Cerebellar nuclear complex (tissue), 1 donor: ENCODE measurements around the gene LPIN1.
"Not testable (repeated sequence)": the region's sequence is repeated elsewhere in the genome, so short reads cannot be mapped to it uniquely, and the experiment has no call there.

Source experiments
- DNase-seq, 2 experiments: peaks; one replicate each; lab custom pipeline; 2025; lab: John Stamatoyannopoulos, UW

Gene LPIN1

DNA sequence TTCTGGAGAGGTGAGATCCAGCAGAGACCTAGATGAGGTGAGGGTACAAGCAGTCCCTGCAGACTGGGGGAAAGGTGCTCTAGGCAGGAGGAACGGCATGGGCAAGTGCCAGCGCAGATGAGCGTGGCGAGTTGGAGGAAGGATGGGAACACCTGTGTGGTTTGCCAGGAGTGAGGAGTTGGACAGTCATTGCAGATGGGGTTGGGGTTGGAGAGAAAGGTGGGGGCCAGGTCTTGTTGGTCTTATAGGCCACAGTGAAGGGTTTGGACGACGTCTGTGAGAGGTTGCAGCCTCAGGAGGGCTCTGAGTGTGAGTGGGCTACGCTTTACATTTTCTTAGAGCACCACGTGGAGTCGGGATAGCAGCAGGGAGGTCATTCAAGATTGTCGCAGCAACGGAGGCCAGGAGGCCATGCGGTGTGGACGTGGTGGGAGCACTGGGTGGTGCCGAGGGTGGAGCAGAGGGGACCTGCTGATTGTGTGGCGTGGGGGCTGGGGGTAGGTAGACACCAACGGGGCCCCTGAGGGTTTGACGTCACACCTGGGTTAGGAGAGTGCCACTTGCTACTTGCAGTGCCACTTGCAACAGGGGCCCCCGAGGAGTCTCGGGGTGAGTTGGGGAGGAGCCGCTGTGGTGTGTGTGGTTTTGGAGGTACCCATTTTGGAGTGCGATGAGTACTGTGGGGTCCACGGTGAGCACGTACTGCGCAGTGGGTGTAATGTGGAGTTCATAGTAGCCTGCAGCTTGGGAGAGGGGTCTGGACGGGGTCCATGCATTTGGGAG, 66.2 kb downstream of the LPIN1 start:
- no peak for DNase-seq

DNA sequence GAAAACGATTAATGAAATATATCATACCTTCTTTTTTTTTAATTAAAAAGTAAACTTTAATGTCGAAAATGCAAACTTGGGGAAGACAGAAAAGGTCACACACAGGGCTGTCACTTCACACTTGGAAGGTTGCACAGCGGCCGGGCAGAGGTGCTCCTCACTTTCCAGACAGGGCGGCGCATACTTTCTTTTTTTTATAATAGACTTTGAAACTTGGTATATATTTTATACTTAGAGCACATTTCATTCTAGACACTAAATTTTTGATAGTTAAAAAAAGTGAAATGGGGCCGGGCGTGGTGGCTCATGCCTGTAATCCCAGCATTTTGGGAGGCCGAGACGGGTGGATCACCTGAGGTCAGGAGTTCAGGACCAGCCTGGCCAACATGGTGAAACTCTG, 66.9 kb downstream of the LPIN1 start:
- not testable (repeated sequence) for DNase-seq

DNA sequence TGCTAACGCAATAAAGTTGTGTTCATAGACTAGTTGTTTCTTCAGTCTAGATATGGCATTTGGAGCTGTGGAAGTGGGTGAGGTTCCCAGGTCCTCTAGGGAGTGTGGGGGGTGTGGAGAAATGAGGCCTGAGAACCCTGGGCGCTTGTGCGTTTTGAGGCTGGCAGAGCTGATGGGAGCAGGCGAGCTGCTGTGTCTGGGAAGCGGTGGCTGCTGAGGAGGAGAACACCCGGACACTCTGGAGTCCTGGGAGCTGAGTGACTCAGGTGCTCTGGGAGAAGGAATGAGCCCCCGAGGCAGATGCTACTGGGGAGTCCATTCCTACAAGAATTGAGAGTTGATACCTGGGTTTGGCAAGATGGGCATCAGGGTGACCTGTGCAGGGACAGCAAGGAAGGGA, 67.5 kb downstream of the LPIN1 start:
- no peak for DNase-seq

- DNase-seq, result no peak
Observed at GRCh38 chr2:11814979-11815510, 68.6 kb downstream of the LPIN1 start.

GRCh38 chr2:11816935-11817334, 70.5 kb downstream of the LPIN1 start:
- DNase-seq, result not testable (repeated sequence)

- no peak for DNase-seq
Observed at GRCh38 chr2:11819235-11819729, 72.8 kb downstream of the LPIN1 start.

- no peak for DNase-seq
Observed at GRCh38 chr2:11820650-11821049, 74.2 kb downstream of the LPIN1 start.

DNA sequence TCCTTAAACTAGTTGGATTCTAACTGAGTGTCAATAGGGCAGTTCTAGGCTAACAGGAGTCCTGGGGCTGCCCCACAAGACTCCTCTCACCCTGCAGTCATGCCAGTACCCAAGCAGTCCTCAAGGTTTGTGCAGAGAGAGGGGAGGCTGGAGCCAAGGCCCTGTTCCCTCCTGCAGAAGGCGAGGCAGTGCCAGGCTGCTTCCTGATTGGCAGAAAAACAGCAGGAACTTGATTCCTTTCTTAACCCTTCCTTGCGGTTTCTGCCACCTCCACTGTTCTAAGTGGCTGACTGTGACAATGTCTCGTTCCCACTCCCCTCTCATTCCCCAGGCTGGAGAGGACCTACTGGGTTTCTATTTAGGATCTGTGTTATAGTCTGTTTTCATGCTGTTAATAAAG, 75.3 kb downstream of the LPIN1 start:
- DNase-seq, result no peak

GRCh38 chr2:11822359-11822745, 75.9 kb downstream of the LPIN1 start:
- DNase-seq, result not testable (repeated sequence)

DNA sequence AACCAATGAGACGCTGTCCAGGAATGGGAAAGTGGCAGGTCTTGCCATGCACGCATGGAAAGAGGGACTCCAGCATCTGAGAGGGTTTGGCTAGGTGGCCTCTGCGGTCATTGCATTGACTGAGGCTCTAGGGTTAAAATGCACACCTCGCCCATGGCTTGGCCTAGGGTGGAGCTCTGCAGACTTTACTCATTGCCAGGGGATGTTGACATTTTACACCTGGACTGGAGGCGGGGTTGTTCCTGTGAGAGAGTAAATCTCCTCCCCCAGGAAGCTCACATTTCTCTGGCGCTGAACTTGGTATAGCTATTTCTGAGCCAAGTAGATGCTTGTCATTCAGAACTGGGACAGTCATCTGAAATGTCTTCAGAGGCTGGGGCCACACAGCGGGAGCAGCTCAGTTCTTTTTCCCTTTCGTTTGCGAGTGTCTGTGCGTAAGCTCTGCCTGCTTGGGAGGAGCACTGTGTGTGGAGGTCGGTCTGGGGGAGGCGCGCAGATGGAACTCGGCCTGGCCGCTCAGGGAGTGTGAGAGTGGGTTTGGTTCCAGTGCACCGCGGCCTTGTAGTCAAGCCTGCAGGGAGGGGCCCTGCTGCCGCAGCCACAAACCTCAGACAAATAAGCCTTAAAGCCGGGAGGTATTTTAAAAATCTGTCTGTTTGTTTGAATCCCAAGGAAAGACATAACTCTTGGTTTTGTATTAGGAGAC, 76.5 kb downstream of the LPIN1 start:
- DNase-seq, result no peak

GRCh38 chr2:11824901-11825828, 78.7 kb downstream of the LPIN1 start:
- no peak for DNase-seq

DNA sequence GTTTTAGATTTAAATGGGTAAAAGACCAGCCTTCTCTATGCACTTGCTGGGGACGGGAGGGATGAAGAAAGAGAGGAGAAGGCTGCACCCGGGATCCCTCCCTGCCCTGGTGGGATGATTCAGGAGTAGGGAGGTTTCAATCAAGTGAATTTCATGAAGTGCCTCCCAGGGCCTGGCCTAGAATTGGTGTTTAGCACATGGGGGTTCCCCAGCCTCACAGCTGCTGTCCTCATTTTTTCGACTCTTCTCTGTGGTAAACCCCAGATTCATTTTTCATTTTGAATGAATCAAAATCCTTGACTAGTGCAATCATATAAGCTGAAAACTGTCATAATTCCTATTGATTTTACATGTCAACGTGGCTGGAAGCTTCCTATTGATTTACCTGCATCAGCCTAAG, 81.1 kb downstream of the LPIN1 start:
- no peak for DNase-seq

DNA sequence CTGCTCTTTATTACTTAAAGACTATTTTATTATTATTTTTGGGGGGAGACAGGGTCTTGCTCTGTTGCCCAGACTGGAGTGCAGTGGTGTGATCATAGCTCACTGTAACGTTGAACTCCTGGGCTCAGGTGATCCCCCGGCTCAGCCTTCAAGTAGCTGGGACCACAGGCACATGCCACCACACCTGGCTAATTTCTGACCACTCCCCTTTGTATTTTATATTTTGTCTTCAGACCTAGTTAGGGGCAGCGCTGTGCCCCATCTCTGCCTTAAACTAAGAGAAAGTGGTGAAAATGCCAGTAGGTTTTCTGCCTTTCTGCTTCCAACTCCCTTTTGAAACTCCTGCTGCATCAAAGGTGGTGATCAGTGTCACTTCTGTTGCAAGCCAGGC, 82.5 kb downstream of the LPIN1 start:
- DNase-seq, result no peak

DNA sequence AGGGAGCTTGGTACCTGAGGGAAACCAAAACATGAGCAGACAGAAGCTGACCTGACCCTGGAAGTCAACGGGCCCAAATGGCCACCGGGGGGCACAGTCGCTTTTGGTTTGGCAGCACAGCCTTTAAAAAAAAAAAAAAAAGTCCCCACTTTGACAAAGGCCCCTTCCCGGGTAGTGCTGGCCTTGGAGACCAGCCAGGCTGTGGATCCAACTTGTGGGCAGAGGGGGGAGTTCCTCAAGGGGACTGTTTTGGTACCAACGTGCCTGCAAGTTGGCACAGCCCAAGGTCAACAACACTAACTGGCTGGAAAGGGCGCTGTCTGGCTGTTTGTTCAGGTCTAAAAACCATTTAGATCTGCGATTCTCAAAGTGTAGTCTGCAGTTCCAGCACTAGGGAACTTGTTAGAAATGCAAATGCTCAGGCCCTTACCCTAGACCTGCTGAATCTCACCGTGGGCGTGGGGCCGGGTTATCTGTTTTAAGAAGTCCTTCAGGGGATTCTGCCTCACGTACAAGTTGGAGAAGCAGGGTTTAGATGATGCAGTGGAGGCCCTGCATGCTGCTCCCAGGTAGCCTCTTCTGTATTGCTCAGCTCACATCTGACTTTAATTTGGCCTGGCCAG, 83.0 kb downstream of the LPIN1 start:
- DNase-seq, result no peak

DNA sequence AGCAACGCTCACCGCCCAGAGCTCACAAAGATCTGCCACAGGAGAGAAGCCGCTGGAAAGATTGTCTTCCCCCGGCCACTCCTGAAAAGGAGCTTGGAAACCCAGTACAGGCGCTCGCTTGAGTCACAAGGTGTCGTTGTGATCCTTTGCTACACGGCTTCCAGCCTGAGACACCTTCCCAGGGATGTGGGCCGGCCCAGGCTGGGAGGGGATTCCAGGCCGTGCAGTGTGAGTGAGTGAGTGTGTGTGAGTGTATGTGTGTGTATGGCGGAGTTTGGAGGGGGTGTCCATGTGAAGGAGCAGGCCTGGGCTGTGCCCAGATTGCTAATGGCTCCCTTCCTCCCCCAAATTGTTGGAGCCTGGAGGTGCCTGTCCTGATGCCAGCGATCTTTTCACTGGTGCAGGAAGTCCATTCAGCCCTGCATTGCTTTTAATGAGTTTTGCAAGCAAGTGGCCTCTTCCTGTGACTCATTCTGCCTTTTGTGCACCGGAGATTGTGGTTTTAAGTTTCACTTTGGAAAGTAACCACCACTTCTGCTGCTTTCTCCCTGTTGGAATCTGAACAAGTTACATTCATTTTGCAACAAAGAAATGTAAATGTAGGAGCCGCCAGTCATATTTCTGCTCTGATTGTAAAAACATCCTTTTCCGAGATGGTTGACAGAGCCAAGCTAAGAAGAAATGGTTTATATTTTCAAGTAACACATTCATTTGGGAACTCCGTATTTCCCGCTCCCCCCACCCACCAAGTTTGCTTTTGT, 83.7 kb downstream of the LPIN1 start:
- DNase-seq, result no peak

DNA sequence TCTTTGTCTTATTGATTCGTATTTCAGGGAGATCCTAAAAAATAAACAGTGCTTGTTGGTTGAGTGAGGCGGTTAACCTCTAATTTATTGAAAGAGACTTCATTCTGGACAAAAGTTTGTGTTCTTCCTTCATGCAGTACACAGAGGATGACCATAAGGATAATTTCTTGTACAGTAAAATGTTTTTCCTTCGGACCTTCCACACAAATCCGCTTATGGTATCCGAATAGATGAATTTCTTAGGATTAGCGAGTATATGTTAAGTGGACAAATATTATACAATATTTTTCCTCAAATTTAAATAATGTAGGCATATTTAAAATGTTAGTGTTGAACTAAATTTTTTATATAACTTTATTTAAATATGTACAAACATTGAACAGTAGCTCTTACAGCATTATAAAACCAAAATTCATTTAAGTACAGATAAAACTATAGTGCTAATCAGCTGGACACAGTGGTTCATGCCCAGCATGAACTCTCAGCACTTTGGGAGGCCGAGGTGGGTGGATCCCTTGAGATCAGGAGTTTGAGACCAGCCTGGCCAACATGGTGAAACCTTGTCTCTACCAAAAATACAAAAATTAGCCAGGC, 84.4 kb downstream of the LPIN1 start:
- no peak for DNase-seq

DNA sequence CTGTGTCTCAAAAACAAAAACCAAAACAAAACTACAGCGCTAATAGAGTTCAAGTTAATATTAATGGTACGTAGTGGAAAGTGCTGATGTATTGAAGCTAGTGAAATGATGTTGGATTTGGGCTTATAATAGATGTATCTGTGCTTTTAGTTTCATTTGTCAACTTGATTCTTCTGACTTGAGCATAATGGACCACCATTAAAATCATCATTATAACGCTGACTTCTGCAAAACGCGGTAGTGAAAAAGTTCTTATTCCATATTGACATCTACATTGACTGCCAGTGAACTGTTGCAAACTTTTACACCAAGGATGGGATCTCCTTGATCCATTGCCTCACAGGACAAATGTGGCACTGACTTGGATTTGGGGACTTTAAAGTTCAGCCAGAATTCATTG, 85.0 kb downstream of the LPIN1 start:
- no peak for DNase-seq

GRCh38 chr2:11832531-11832930, 86.1 kb downstream of the LPIN1 start:
- DNase-seq, result no peak

DNA sequence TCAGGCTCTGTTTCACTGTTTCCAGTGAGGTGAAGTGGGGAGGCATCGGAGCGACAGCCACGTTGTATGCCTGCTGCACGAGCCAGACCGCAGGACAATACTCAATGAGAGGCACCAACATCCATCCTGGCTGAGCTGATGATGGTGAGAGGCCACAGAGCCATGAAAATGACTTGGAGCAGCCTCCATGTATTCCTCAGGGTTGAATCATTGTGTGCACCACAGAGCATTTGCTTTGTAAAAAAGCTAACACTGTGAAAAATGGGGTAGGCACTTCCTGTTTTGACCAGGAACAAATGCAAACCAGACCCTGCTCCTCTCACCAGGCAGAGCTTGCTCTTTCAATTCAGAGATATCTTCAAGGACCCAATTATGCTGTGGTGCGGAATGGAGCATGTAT, 87.2 kb downstream of the LPIN1 start:
- DNase-seq, result no peak

GRCh38 chr2:11835403-11835802, 89.0 kb downstream of the LPIN1 start:
- DNase-seq, result no peak
